Measurements from ENCODE around the gene TAX1BP1.
"Not testable (repeated sequence)": the region's sequence is repeated elsewhere in the genome, so short reads cannot be mapped to it uniquely, and the experiment has no call there.

TAX1BP1 gene

GRCh38 chr7:27739301-27739908, 557 bp upstream of the TAX1BP1 start:
- DNase-seq (ENCODE audit: low read depth in 2 of 2), result no peak

- DNase-seq (ENCODE audit: low read depth in 2 of 2), result peak; percentile 68 to 76
Observed at GRCh38 chr7:27740449-27741086, 606 bp downstream of the TAX1BP1 start.

- DNase-seq (ENCODE audit: low read depth in 2 of 2), result not testable (repeated sequence)
Observed at GRCh38 chr7:27742091-27742710, 2.2 kb downstream of the TAX1BP1 start.

GRCh38 chr7:27745064-27745583, 5.2 kb downstream of the TAX1BP1 start:
- no peak for DNase-seq (ENCODE audit: low read depth in 2 of 2)

GRCh38 chr7:27746486-27746885, 6.5 kb downstream of the TAX1BP1 start:
- DNase-seq (ENCODE audit: low read depth in 2 of 2), result no peak

- DNase-seq (ENCODE audit: low read depth in 2 of 2), result no peak
Observed at GRCh38 chr7:27746978-27747377, 7.0 kb downstream of the TAX1BP1 start.

GRCh38 chr7:27747589-27748368, 7.8 kb downstream of the TAX1BP1 start:
- DNase-seq (ENCODE audit: low read depth in 2 of 2), result no peak

GRCh38 chr7:27750316-27750715, 10.4 kb downstream of the TAX1BP1 start:
- no peak for DNase-seq (ENCODE audit: low read depth in 2 of 2)

GRCh38 chr7:27751888-27752660, 12.1 kb downstream of the TAX1BP1 start:
- no peak for DNase-seq (ENCODE audit: low read depth in 2 of 2)

- no peak for DNase-seq (ENCODE audit: low read depth in 2 of 2)
Observed at GRCh38 chr7:27753863-27754262, 13.9 kb downstream of the TAX1BP1 start.

- no peak for DNase-seq (ENCODE audit: low read depth in 2 of 2)
Observed at GRCh38 chr7:27756298-27756697, 16.3 kb downstream of the TAX1BP1 start.

- no peak for DNase-seq (ENCODE audit: low read depth in 2 of 2)
Observed at GRCh38 chr7:27759491-27759890, 19.5 kb downstream of the TAX1BP1 start.

GRCh38 chr7:27762062-27762461, 22.1 kb downstream of the TAX1BP1 start:
- no peak for DNase-seq (ENCODE audit: low read depth in 2 of 2)

- DNase-seq (ENCODE audit: low read depth in 2 of 2), result no peak
Observed at GRCh38 chr7:27763983-27764508, 24.1 kb downstream of the TAX1BP1 start.

- DNase-seq (ENCODE audit: low read depth in 2 of 2), result no peak
Observed at GRCh38 chr7:27765841-27766240, 25.9 kb downstream of the TAX1BP1 start.

- no peak for DNase-seq (ENCODE audit: low read depth in 2 of 2)
Observed at GRCh38 chr7:27767374-27767773, 27.4 kb downstream of the TAX1BP1 start.

- no peak for DNase-seq (ENCODE audit: low read depth in 2 of 2)
Observed at GRCh38 chr7:27771111-27771510, 31.1 kb downstream of the TAX1BP1 start.

GRCh38 chr7:27774717-27775328, 34.9 kb downstream of the TAX1BP1 start:
- DNase-seq (ENCODE audit: low read depth in 2 of 2), result no peak

GRCh38 chr7:27775782-27776181, 35.8 kb downstream of the TAX1BP1 start:
- no peak for DNase-seq (ENCODE audit: low read depth in 2 of 2)

GRCh38 chr7:27777662-27778061, 37.7 kb downstream of the TAX1BP1 start:
- no peak for DNase-seq (ENCODE audit: low read depth in 2 of 2)

GRCh38 chr7:27779873-27780272, 39.9 kb downstream of the TAX1BP1 start:
- no peak for DNase-seq (ENCODE audit: low read depth in 2 of 2)
